Dermis blood vessel endothelial cell (primary cell): Measurements from ENCODE around the gene PXDC1. TPM values are rescaled to one million over a fixed set of nuclear protein-coding genes. Genes with fewer than 3 reads are reported as not detected.

Experiments
- DNase-seq: peaks from one replicate; pipeline ENCODE4 v3.0.0; 2010
- total RNA-seq: library from RNA; depleted of rRNA; stranded (reverse); fragments of >200 nt; gene quantifications from 2 replicates; pipeline ENCODE4 v1.2.3, GENCODE V29; 2014

PXDC1 gene, protein sequence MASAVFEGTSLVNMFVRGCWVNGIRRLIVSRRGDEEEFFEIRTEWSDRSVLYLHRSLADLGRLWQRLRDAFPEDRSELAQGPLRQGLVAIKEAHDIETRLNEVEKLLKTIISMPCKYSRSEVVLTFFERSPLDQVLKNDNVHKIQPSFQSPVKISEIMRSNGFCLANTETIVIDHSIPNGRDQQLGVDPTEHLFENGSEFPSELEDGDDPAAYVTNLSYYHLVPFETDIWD
- total RNA-seq: 61.5 and 135 TPM in 2 replicates

DNA sequence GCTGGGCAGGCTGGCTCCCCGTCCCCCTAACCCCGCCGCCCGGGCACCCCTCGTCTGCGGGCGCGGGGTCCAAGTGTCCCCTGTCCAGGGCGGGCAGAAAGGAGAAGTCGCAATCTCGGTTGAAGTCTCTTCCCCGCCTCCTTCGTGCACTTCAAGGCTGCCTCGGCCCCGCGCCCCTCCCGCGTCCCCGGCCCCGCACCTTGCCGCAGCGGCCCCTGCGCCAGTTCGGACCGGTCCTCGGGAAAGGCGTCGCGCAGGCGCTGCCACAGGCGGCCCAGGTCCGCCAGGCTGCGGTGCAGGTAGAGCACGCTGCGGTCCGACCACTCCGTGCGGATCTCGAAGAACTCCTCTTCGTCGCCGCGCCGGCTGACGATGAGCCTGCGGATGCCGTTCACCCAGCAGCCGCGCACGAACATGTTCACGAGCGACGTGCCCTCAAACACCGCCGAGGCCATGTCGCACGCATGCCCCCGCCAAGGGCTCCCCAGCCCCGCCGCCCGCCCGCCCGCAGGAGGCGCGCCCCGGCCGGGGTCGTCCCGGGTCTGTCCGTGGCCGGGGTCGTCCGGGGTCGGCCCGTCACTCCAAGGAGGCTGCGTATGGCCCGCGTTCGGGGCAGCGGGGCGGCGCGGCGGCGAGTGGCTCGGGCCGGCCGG lies at the start of gene PXDC1:
Gene PXDC1 (minus strand): TSS at position 637 of the 653 bp plus-strand sequence. CDS start 182 bp downstream, at position 455.
- DNase-seq: no peak

DNA sequence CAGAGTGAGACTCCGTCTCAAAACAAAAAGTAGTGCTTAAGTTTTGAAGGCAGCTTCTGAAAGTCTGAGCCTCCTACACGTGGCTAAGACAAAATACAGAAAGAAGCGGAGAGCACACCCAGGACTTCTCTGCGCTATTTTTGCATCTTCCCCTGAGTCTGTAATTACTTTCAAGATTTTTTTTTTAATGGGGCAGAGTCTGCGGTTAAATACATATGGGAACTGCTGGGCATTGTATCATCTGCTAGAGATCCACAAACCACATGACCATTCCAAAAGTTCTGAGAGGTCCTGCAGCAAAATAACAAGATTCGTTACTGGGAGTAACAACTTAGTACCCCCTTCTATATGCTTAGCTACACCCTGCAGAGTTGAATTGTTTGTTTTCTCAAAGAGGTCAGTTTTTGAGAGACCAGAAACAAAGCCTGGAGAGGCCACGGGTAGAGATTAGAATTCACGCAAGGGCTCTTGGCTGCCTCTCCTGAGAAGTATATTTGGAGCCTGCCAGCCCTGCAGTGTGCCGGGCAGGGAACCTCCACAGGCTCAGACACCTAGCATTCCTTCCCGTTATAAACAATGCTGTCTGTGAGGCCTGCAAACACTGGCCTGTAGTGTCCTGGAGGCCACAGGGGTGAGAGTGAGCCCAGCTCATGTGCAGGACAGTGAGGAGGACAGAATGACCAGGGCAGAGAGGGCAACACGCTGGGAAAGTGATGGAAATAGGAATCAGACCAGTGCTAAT lies 49.5 kb upstream of the PXDC1 start:
- no peak for DNase-seq

DNA sequence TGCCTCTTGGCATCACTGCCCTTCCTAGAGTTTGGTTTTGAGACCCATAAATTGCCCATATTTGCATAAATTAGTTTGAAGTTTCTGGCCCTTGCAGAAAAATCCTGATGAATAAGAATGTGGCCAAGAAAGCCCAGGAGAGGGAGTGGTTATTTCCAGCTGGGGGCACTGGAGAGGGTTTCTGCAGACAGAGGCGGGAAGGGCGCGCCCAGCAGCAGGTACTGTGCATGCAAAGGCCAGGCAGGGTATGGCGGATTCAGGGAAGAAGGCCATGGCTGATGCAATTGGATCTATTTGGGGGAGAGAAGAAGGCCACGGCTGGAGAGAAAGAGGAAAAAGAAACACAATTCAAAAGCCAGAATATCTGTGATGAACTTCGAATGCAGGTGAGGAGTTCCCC lies 48.2 kb upstream of the PXDC1 start:
- no peak for DNase-seq

DNA sequence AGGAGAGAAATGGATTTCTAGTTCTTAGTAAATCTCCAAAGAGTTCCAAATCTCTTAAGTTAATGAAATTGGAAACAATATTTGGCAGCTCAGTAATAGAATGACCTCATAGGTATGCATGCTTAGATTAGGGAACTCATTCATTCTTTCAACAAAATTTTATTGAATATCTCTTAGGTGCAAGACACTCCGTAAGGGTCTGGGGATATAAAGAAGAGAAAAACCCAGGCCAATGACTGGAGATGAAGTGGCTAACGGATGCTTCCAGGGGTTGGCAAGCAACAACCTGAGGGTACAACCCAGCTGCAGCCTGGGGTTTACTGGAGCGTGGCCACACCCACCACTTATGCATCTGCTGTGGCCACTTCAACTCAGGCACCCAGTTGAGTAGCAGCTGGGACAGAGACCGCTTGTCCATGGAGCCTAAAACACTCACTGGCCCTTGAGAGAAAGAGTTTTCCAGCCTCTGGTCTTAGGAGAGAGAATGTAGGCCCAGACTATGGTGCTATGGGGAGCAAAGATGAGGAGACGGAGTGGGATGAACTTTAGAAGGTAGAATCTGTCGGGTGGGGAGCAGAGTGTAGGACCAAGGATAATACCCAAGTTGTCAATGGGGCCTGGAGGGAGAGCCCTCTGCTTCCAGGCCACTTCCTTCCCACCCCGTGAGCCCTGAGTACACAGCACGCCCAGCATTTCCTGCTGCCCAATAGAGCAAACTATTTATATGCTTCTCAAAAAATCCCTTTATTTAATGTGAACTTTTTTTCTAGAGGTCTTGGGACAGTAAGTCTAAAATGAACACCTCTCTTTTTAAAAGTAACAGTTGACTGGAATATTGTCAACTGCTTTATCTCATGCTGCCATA lies 46.8 kb upstream of the PXDC1 start:
- DNase-seq: peak; percentile 61

DNA sequence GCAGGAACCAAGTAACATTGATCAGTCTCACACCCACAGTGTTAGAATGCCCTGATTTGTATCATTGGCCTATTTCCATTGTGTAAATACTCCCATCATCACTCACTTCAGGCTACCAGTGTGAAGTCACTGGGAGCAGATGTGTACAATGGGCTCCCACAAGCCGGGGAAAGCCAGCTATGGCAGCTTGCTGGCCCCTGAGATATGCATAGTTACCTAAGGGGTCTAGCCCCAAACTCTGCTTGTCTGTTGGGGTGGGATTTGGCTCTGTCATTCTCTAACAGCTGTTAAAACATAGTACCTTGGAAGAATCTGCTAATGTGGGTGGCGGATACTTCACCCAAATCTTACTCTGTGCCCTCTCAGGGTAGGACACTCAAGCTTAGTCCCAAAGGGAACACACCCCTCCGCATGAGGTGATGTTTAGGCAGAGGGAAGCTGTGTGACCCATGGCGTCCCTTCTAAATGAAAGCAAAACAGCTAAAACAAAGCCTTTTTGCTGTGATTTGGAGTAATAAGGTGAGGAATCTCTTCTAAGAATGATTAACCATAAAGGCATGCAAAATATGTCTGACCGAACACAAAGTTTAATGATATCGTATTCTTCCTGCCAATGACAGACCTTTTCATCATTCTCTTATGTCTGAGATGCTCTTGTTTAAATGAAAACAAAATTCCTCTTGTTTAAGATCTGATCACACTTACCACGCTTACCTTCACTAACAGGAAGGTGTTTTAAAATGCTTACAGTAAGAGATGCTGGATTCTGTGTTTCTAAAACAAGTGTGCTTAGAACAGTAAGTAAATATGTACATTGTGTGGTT lies 45.9 kb upstream of the PXDC1 start:
- peak; percentile 84 for DNase-seq

DNA sequence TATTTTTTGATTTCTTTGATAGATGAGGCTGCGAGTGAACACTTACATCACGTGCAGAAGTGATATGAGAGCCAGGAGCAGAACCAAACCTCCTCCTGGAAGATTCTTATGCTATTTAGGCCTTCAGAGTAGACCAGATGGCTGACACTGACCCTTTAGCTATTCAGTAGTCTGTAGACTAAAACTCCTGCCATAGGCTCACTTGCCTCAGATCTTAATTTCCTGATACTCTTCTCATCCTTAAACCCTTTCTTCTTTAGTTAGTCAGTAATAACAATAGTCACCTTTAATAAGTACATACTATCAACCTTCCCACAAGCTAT lies 45.2 kb upstream of the PXDC1 start:
- DNase-seq: no peak

DNA sequence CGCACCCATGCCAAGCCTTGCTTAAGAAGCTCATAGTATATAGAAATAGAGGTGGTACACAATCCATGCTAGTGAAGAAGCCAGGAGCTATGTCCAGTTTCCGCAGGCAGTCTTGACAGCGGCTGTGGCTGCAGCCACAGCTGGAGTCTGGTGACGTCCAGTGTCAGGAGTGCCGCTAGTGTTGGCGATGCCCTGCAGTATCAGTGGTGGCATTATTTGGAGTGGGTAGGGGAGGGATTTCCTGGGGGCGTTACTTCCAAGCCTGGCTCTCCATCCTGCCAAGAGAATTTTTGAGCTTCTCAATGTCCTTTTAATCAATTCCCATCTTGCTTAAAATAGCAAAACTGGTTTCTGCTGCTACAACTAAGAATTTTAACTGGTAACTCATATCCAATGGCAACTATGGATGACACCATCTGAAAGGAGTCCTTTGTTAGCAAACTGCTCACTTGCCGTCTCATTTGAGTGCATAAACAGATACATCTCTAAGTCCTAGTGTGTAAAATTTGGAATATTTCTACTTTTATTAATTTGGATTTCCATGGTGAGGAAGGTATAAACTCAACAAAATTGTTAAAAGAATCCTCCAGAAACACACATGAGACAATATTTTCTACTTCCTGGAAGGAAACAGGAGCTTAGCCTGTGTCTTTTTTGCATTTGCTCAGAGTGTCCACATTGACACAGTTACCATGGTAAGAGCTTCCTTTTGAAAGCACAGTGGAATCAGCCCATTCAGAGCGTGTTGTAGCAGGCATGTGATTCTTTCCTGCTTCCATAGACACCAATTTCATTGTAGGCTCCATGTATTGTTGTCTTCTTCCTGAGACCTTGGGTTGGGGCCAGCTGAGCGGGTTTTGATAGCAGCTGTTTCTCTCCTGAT lies 44.6 kb upstream of the PXDC1 start:
- peak; percentile 100 for DNase-seq

DNA sequence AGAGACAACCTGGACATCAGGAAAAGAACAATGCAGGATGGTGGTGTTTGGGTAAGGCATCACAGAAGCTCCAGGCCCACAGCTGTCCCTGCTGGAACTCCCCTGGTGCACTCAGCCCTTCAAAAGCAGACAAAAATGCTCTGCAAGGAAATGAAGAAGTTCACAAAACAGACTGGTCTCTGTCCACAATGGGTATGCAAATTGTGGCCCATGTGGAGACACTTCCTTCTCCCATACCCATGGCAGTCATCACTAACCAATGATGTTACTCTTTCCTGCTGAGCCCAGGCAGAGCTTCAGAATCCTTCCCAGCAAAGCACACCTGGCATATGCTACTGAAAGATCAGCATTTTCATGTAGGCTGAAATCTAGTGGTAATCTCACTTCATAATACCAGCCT lies 42.6 kb upstream of the PXDC1 start:
- DNase-seq: no peak

DNA sequence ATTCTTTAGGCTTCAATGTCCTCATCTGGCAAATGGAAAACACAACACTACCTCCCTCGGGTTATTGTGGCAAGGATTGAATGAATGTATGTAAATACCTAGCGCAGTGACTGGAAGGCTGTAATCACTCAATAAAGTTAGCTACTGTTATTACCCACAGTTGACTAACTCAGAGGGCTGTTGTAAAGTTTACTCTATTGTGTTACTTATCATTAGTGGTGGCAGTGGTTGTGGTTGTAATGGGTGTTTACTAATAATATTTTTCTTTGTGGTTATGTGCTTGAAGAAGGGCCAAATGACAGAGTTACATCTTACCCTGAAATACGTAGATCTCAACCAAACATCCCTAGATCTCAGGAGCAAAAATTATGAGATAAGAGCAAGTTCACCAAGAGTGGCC lies 42.0 kb upstream of the PXDC1 start:
- no peak for DNase-seq

DNA sequence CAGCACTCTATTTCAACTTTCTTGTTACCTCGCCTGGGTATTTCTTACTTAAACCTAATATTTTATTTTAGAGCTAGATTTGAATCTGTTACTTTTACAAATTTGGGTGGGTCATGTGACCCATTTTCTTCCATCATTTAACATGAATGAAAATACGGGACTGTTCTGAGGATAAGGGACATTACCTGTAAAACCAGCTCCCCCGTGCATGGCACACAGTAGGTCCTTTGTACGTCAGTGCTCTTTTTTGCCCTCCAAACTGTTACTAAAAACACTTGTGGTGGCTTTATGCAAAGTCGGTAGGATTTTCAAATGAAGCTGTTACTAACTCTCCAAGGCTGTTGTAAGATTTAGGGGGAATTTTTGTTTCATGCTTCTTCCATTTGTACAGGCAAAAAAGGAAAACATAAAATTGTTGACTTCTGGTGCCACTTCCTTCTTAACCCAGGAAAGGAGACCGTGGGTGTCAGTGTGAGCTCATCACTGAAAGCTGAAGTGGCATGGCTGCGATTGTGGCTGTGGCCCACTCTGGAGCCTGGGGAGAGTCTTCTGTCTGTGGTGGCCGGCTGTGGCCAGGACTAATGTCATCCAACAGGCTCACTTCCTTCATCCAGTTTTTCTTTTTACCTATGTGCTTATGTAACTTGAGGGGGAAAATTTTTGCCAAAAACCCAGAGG lies 40.2 kb upstream of the PXDC1 start:
- DNase-seq: no peak

DNA sequence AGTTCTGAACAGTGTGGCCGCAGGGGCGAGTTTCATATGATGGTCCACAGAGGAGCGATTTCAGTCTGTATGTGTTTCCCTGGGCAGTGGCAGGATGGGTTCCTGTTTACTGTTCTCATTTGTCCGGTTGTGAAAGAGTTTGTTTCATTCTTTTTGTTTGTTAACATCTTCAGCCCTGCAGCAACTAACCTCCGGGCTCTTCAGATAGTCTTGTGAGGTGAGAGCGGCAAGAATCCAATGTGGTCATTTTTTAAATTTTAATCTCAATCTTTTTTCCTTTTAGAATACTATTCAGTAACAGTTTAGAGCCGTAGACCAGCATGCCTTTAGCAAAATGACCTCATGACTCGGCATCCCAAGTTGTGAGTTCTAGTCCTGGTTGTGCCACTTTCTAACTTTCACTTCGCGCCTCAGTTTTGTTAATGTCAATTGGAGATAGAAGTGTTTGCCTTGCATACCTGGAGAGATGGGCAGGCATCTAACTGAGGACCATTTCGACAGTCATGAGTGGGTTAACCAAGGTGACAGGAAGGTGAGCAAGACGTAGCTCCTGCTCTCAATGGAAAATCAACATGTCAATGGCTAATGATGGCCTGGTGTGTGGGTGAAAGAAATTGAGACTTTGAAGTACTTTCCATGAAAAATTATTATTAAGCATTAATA lies 38.5 kb upstream of the PXDC1 start:
- DNase-seq: no peak

DNA sequence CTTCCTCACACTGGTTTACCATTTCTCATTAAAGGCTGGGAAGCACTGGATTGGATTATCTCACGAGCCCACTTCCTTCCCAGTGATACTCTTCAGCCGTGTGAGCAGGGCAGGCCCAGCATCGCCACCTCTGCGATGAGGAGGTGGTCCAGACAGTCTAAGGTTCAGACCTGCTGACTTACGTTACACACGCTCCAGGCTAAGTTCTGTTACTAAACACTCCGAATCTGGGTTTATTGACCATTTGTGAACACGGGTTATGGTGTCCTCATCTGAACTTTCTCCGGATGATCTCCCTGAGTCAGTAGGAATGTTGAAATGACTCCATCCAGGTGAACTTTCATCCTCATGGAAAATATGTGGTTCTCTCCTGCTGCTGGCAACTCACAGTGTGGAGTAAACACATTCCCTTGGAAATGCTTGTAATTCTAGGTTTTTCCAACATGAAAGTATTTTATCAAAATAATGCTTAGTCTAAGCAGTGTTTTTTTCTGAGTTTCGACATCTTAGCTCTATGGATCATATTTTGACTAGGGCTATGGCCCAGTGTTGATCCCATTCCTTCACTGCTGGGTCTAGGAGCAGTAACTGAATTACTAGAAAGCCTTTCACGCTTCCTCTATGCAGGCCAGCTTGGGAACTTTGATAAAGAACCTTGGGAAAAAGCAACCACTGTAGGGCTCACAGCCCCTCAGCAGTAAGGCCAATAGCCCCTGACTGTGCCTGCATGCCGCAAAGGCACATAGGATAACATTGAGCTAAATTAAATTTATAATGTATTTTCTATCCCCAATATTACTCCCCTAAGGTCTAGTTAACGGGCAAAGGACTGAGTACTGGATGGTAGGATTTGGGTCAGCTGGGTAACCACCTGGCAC lies 37.7 kb upstream of the PXDC1 start:
- no peak for DNase-seq

DNA sequence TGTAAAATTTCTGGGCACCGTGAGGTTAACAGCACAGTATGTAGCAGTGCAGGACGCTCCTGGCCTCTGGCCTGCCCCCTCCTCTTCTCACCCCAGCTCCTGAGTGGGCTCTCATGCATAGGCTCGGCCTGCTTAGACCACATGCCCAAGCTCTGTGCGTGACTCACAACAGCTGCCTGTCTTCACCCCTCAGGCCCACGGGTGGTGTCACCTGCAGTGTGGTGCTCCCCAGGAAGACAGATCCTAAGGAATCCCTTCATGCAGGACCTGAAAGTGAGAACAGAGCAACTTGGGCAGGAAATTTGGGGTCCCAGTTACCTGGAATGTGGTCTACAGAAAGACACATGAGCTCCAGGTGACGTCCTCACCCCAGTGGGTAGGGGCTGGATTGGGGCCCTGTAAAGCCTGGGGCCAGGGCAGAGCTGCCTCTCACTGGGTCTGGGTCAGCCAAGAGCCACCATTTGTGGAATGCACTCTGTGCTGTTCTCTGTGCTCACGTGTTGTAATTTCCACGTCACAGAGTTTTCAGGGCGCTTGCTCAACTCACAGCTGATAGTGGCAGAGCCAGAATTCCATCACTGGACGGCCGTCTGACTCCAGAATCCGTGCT lies 37.0 kb upstream of the PXDC1 start:
- no peak for DNase-seq

DNA sequence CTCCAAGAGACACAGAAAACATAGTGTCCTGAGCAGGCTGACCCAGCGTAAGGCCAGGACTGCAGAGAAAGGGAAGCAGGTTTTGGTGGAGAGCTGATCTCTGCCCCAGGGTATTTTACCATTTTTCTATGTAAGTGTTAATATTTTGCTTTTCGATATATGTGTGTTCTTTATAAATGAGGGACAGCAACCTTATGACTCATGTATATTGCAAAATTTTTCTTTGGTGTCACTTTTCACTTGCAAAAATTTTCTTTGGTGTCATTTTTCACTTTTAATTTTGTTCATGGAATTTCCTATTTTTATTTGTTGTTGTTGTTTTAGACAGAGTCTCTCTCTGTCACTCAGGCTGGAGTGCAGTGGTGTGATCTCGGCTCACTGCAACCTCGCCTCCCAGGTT lies 34.6 kb upstream of the PXDC1 start:
- no peak for DNase-seq

DNA sequence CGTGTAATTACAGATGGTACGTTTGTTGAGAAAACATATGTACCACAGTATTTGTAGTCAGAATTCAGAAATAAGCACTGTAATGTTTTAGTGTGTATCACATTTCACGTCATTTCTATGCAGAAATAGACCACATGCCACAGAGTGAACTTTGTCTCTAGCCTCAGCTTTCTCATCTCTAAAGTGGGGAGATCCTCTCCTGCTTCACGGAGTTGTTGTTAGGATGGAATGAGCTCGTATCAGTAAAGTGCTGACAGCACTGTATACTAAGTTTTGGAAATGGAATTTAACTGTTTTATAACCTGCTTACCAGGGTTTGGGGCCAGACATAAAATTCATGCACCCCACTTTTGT lies 34.2 kb upstream of the PXDC1 start:
- DNase-seq: no peak

DNA sequence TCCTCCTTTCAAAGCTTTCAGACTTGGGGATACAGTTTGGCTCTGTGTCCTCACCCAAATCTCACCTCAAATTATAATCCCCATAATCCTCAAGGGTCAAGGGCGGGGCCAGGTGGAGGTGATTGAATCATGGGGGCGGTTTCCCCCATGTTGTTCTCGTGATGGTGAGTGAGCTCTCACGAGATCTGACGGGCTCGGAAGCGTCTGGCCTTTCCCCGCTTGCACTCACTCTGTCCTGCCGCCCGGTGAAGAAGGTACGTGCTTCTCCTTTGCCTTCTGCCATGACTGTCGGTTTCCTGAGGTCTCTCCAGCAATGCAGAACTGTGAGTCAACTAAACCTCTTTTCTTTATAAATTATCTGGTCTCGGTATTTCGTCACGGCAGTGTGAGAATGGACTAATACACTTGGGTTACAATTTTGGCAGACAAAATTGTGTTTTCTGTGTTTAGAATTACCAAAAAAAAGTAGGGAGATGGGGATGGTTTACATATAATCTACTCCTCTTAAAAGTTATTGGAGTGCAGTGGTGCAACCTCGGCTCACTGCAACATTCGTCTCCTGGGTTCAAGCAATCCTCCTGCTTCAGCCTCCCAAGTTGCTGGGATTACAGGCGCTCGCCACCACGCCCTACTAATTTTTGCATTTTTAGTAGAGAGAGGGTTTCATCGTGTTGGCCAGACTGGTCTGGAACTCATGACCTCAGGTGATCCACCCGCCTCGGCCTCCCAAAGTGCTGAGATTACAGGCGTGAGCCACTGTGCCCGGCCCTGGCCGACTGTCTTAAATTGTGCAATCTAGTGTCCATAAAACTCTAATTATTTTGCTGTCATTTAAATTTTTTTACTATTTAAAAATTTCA lies 33.6 kb upstream of the PXDC1 start:
- no peak for DNase-seq

DNA sequence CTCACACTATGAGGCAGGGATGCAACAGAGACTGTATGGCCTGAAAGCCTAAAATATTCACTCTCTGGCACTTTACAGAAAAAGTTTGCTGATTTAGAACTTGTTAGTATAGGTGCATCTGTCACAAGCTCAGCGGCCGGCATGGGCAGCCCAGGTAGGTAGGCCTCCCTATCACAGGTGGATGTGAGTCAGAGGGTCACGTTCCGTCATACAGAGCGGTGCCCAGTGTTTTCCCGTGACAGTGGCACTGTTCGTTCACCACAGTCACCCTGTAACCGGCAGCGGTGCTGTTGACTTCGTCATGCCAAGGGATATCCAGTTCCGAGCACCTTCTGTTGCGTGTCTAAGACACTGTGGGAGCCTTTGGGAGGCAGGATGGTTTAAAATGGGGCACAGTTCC lies 32.9 kb upstream of the PXDC1 start:
- DNase-seq: no peak
